ENCODE measurements around the gene BICDL2. TPM values are rescaled to one million over a fixed set of nuclear protein-coding genes. Genes with fewer than 3 reads are reported as not detected.

BICDL2 gene
- total and polyA plus RNA-seq, 2 of the 4 experiments (the other 2 are of a cell fraction), result 0.17 to 0.18 TPM

GRCh38 chr16:2982402-2982801 is 54.3 kb downstream of the BICDL2 start:
- Histone ChIP-seq H2AK5ac (ENCODE audit: low read depth, low read length) (no peak overlapping the region), H3K27ac (ENCODE audit: insufficient read depth, low read length) (no peak overlapping the region), H3K4ac (ENCODE audit: low read depth, low read length) (no peak overlapping the region), H3K4me1 (ENCODE audit: control insufficient read depth, insufficient read depth, low read length) (peaks cover 6% of the 10 kb centered on the region), H3K27me3 (ENCODE audit: control insufficient read depth, insufficient read depth, low read length) (peaks cover 1% of the 10 kb centered on the region; the same call in 1 of the 2 replicates), H3K23ac (ENCODE audit: low read depth, low read length) (no peak overlapping the region), H3K4me3 (ENCODE audit: insufficient read depth, low read depth, low read length) (no peak overlapping the region), H3K36me3 (ENCODE audit: control insufficient read depth, insufficient read depth, low read length) (no peaks in the 10 kb centered on the region), H3K4me2 (ENCODE audit: low read depth, low read length) (no peak overlapping the region), H3K9ac (ENCODE audit: low read depth, low read length) (no peak overlapping the region), H4K91ac (ENCODE audit: insufficient read depth, low read depth, low read length) (no peak overlapping the region), H2BK120ac (ENCODE audit: low read depth, low read length) (no peak overlapping the region), H3K9me1 (ENCODE audit: insufficient read depth, low read length) (0 out of 2 replicates have a peak, but pooled peaks cover 4% of the 10 kb centered on the region), H4K20me1 (ENCODE audit: insufficient read depth, low read length) (no peaks in the 10 kb centered on the region), H2AK9ac (replicated peaks; ENCODE audit: low read depth, low read length, poor library complexity) (no peak overlapping the region), H2AFZ (replicated peaks; ENCODE audit: low read length, poor library complexity) (no peak overlapping the region), H4K5ac (ENCODE audit: low read depth, low read length) (no peak overlapping the region), H2BK15ac (ENCODE audit: low read depth, low read length) (no peak overlapping the region), H3K56ac (ENCODE audit: extremely low read depth, insufficient read depth, low read length) (no peak overlapping the region), H2BK20ac (ENCODE audit: low read depth, low read length) (no peak overlapping the region), H3K14ac (replicated peaks; ENCODE audit: low read depth, low read length) (no peak overlapping the region), H3K18ac (ENCODE audit: low read depth, low read length) (no peak overlapping the region), H4K8ac (ENCODE audit: low read depth in 2 of 2, low read length in 2 of 2) (no peak overlapping the region), H3K9me3 (ENCODE audit: control insufficient read depth, insufficient read depth, low read length) (no peaks in the 10 kb centered on the region), H2BK5ac (ENCODE audit: low read depth, low read length, poor library complexity, severe bottlenecking) (no peak overlapping the region), H3K79me1 (ENCODE audit: low read depth in 1 of 2, low read length in 2 of 2) (peaks cover 14 to 18% of the 10 kb centered on the region in 2 experiments)
- no peak for ATAC-seq (ENCODE audit: low read depth)
- WGBS, 2 experiments (ENCODE audit: extremely low coverage in 2 of 2, insufficient read length in 1 of 2), result no CpG with 5 or more reads among the region's 5 CpGs
- DNase-seq, result no peak
- TF ChIP-seq FOS (IDR thresholded peaks at IDR 0.05; ENCODE audit: low read depth, low read length), result no peak
- no peak for TF ChIP-seq POLR2A (IDR thresholded peaks at IDR 0.05; ENCODE audit: low read depth, low read length)
- TF ChIP-seq RFX5 (IDR thresholded peaks at IDR 0.05; ENCODE audit: low read depth, low read length), result no peak
- TF ChIP-seq MAFK (IDR thresholded peaks at IDR 0.05; ENCODE audit: low read depth, low read length), result no peak
- no peak for TF ChIP-seq USF2 (IDR thresholded peaks at IDR 0.05; ENCODE audit: low read depth, low read length)
- no peak for TF ChIP-seq MAZ (IDR thresholded peaks at IDR 0.05; ENCODE audit: borderline replicate concordance, low read depth, low read length)
- no peak for TF ChIP-seq CTCF (conservative IDR thresholded peaks at IDR 0.05; ENCODE audit: low read depth, low read length)
- no peak for TF ChIP-seq MXI1 (IDR thresholded peaks at IDR 0.05; ENCODE audit: borderline replicate concordance, low read depth, low read length)
- no peak for TF ChIP-seq RAD21 (IDR thresholded peaks at IDR 0.05; ENCODE audit: low read length)
- no peak for TF ChIP-seq BHLHE40 (IDR thresholded peaks at IDR 0.05; ENCODE audit: low read depth, low read length)
- no peak for TF ChIP-seq ELK1 (IDR thresholded peaks at IDR 0.05; ENCODE audit: borderline replicate concordance, low read depth, low read length)
- no peak for TF ChIP-seq NFE2L2 (IDR thresholded peaks at IDR 0.05; ENCODE audit: low read depth, low read length)
- no peak for TF ChIP-seq SMC3 (IDR thresholded peaks at IDR 0.05; ENCODE audit: low read depth, low read length)
- TF ChIP-seq CHD1 (IDR thresholded peaks at IDR 0.05; ENCODE audit: low read depth, low read length), result no peak
- CTCF ChIA-PET, result no interaction called here
- dilution Hi-C loops (cut with HindIII; ENCODE audit: low sequenced_read_pairs, unreplicated experiment) (no loop called here), in situ Hi-C loops (cut with MboI; ENCODE audit: low sequenced_read_pairs) (no loop called here), intact Hi-C loops (cut with micrococcal nuclease) (no loop called here)
- no TSS peak for BruUV-seq (replicated peaks)
- POLR2A ChIA-PET (ENCODE audit: unreplicated experiment), result no interaction called here

Data from IMR-90 (cell line).